ENCODE data around the gene RRP7A. TPM values are rescaled to one million over a fixed set of nuclear protein-coding genes. Genes with fewer than 3 reads are reported as not detected.
"Not testable (repeated sequence)": the region's sequence is repeated elsewhere in the genome, so short reads cannot be mapped to it uniquely, and the experiment has no call there.

RRP7A gene
- total and polyA plus RNA-seq, 8 donors: 9.3 to 32.4 (median 21.1) TPM

GRCh38 chr22:42509548-42509947, 10.0 kb downstream of the RRP7A start:
- no peak overlapping the region for H3K4me3 ChIP-seq
- no peaks in the 10 kb centered on the region for H3K4me1 ChIP-seq
- no peaks in the 10 kb centered on the region for H3K9me3 ChIP-seq
- no peak for DNase-seq
- no peak for TF ChIP-seq CTCF (IDR thresholded peaks at IDR 0.05)
- no peak for TF ChIP-seq POLR2A (IDR thresholded peaks at IDR 0.05)
- TF ChIP-seq EP300 (IDR thresholded peaks at IDR 0.05): no peak
- TF ChIP-seq POLR2AphosphoS5 (IDR thresholded peaks at IDR 0.05): no peak
- H3K36me3 ChIP-seq: peaks cover 29 to 33% (median 32%) of the 10 kb centered on the region in 4 donors
- WGBS, 5 donors: 73 to 86% (median 79%) methylated on average over 9 to 15 of the region's 15 CpGs
- no peak overlapping the region for H3K27ac ChIP-seq
- H3K27me3 ChIP-seq: no peaks in the 10 kb centered on the region
- intact Hi-C loops (cut with DNase I; ENCODE audit: low total_unique reads): no loop called here

DNA sequence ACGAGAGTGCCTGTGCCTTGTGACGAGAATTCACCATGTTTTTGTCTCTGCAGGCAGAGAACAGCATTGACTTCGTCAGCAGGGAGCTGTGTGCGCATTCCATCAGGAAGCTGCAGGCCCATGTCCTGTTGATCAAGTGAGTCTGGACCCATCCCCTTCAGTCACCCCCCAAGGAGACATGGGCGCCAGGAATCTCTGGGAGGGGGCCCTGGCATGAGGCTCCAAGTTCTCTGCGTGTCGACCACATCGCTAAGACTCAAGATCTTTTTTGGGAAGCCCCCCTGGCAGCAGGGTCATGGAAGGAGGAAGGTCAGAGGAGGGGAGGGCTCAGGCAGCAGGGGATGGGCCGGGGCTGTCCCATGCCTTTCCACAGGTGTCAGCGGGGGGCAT, 10.6 kb downstream of the RRP7A start:
- peaks cover 23 to 27% (median 26%) of the 10 kb centered on the region in 4 donors for H3K36me3 ChIP-seq
- intact Hi-C loops (cut with DNase I; ENCODE audit: low total_unique reads); H3K9me3 ChIP-seq; H3K4me3 ChIP-seq; H3K4me1 ChIP-seq; H3K27me3 ChIP-seq; DNase-seq; H3K27ac ChIP-seq: not testable (repeated sequence)
- WGBS, 5 donors: 51 to 82% (median 60%) methylated on average over 2 to 10 of the region's 10 CpGs

GRCh38 chr22:42508327-42508974, 11.1 kb downstream of the RRP7A start:
- intact Hi-C loops (cut with DNase I; ENCODE audit: low total_unique reads); H3K4me1 ChIP-seq; H3K9me3 ChIP-seq; H3K27me3 ChIP-seq; H3K27ac ChIP-seq; H3K4me3 ChIP-seq; DNase-seq: not testable (repeated sequence)
- H3K36me3 ChIP-seq: peaks cover 19 to 23% (median 22%) of the 10 kb centered on the region in 4 donors
- WGBS, 5 donors: 38 to 49% (median 43%) methylated on average over 8 to 11 of the region's 11 CpGs

DNA sequence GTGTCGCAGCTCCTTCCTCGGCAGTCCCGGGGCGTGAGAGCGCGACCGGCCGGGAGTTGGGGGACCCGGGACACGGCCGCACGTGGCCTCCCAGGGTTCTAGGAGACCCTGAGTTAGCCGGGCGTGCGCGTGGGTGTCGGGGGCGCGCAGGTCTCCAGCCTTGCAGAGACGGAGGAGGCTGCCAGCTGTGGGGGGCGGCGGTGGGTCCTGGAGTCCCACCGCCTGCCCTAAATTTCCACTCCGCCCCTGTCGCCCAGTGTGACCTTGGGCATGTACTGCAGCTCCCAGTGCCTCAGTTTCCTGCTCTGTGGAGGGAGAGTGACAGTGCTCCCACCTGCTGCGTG, 18.8 kb downstream of the RRP7A start:
- peak overlapping the region in 4 of 5 donors; percentile 13 to 74 (median 64) for H3K27ac ChIP-seq

GRCh38 chr22:42500161-42500835, 19.3 kb downstream of the RRP7A start:
- intact Hi-C loops (cut with DNase I; ENCODE audit: low total_unique reads): no loop called here
- Histone ChIP-seq H3K27ac (peak overlapping the region; percentile 65 to 82 (median 74)), H3K9me3 (no peaks in the 10 kb centered on the region), H3K36me3 (no peaks in the 10 kb centered on the region), H3K4me3 (peak overlapping the region; percentile 42 to 48 (median 44)), H3K27me3 (no peaks in the 10 kb centered on the region), H3K4me1 (peaks cover 13 to 34% (median 29%) of the 10 kb centered on the region in 4 donors)
- TF ChIP-seq POLR2AphosphoS5 (IDR thresholded peaks at IDR 0.05) (peak in 2 of 3 donors; percentile 15 to 34), POLR2A (IDR thresholded peaks at IDR 0.05) (no peak)
- WGBS, 5 donors: 2 to 6% (median 2%) methylated on average over 20 to 56 of the region's 56 CpGs
- peak; percentile 89 to 94 for DNase-seq

More for the DNA sequence above, 18.8 kb downstream of the RRP7A start:
- intact Hi-C loops (cut with DNase I; ENCODE audit: low total_unique reads): no loop called here
- DNase-seq: no peak
- Histone ChIP-seq H3K4me3 (peak overlapping the region; percentile 42 to 48 (median 44)), H3K9me3 (no peaks in the 10 kb centered on the region), H3K4me1 (peaks cover 9 to 34% (median 27%) of the 10 kb centered on the region in 4 donors), H3K27me3 (no peaks in the 10 kb centered on the region), H3K36me3 (no peaks in the 10 kb centered on the region)
- TF ChIP-seq CTCF (IDR thresholded peaks at IDR 0.05) (no peak), POLR2AphosphoS5 (IDR thresholded peaks at IDR 0.05) (no peak), POLR2A (IDR thresholded peaks at IDR 0.05) (no peak), EP300 (IDR thresholded peaks at IDR 0.05) (no peak)
- WGBS, 5 donors: 23 to 86% (median 29%) methylated on average over 3 to 26 of the region's 26 CpGs

- H3K4me1 ChIP-seq: peaks cover 13 to 34% (median 29%) of the 10 kb centered on the region in 4 donors
- H3K27me3 ChIP-seq; H3K36me3 ChIP-seq; H3K9me3 ChIP-seq; DNase-seq; intact Hi-C loops (cut with DNase I; ENCODE audit: low total_unique reads): not testable (repeated sequence)
- WGBS, 5 donors: 53 to 59% (median 57%) methylated on average over 15 of the region's 15 CpGs
- H3K4me3 ChIP-seq: peak overlapping the region; percentile 42 to 48 (median 44)
- peak overlapping the region; percentile 65 to 82 (median 74) for H3K27ac ChIP-seq
Observed at GRCh38 chr22:42499773-42500160, 19.8 kb downstream of the RRP7A start.

DNA sequence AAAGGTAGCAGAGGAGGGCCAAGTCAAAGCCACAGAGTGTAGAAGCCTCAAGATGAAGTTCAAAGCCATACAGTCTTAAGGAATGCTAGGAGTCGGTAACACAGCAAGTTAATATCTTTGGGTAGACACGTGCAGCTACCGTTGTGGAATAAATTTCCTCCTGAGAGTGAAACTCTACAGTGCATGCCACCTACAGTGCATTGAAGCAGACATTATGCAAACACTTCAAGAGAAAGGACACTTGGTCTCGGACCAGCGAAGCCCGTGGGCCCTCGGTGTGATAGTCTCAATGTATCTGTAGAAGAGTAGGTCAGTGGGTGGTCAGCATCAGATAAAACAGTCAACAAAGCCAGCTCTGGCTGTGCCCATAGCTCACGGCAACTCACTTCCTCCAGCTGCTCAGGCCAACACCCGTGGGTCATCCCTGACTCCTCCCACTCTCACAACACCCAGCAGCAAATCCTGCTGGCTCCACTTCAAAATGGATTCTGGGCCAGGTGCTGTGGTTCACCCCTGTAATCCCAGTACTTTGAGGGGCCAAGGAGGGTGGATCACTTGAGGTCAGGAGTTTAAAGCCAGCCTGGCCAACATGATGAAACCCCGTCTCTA, 24.0 kb downstream of the RRP7A start:
- H3K9me3 ChIP-seq; H3K36me3 ChIP-seq; H3K27me3 ChIP-seq; H3K4me3 ChIP-seq; intact Hi-C loops (cut with DNase I; ENCODE audit: low total_unique reads): not testable (repeated sequence)
- peak overlapping the region in 3 of 5 donors; percentile 29 to 43 (median 34) for H3K27ac ChIP-seq
- peak; percentile 39 to 63 for DNase-seq
- WGBS, 5 donors: 23 to 42% (median 33%) methylated on average over 10 of the region's 10 CpGs
- peaks cover 9 to 28% (median 24%) of the 10 kb centered on the region in 4 donors for H3K4me1 ChIP-seq
